ENCODE data around the gene PARP14.

Gene PARP14

DNA sequence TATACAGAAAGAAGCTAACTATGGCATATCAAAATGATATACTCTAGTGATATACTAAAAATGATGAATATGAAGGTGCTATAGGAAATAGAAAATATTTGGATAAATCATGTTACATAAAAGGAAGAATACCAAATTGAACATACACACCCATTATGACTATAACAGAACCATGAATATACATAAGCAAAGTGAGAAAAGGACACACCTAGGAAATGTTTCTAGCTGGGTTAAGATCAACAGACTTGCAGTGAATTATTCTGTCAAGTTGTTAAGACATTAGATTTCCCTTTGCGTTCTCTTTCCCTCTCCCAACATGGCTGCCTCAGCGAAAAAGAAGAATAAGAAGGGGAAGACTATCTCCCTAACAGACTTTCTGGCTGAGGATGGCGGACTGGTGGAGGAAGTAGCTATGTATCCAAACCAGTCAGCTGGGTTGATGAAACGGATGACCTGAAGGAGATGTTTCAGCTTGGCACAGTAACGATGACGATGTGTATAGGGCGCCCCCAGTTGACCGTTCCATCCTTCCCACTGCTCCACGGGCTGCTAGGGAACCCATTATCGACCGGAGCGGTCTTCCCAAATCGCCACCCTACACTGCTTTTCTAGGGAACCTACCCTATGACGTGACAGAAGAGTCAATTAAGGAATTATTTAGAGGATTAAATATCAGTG lies 20.2 kb upstream of the PARP14 start:
- no peak overlapping the region for H3K27ac ChIP-seq
- no peak for TF ChIP-seq ZFX (IDR thresholded peaks at IDR 0.05)
- TF ChIP-seq, protein P1, sequence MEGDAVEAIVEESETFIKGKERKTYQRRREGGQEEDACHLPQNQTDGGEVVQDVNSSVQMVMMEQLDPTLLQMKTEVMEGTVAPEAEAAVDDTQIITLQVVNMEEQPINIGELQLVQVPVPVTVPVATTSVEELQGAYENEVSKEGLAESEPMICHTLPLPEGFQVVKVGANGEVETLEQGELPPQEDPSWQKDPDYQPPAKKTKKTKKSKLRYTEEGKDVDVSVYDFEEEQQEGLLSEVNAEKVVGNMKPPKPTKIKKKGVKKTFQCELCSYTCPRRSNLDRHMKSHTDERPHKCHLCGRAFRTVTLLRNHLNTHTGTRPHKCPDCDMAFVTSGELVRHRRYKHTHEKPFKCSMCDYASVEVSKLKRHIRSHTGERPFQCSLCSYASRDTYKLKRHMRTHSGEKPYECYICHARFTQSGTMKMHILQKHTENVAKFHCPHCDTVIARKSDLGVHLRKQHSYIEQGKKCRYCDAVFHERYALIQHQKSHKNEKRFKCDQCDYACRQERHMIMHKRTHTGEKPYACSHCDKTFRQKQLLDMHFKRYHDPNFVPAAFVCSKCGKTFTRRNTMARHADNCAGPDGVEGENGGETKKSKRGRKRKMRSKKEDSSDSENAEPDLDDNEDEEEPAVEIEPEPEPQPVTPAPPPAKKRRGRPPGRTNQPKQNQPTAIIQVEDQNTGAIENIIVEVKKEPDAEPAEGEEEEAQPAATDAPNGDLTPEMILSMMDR (conservative IDR thresholded peaks at IDR 0.05) = no peak; the same call in 1 of the 2 replicates

DNA sequence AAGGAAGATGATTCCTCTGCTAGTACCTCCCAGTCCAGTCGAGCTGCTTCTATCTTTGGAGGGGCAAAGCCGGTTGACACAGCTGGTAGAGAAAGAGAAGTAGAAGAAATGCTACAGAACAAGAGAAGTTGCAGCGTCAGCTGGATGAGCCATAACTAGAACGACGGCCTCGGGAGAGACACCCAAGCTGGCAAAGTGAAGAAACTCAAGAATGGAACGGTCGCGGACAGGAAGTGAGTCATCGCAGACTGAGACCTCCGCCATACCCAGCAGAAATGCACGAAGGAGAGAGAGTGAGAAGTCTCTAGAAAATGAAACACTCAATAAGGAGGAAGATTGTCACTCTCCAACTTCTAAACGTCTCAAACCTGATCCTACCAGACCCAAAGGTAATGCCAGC lies 19.0 kb upstream of the PARP14 start:
- no peak overlapping the region for H3K27ac ChIP-seq
- TF ChIP-seq ZFX (IDR thresholded peaks at IDR 0.05) = no peak
- TF ChIP-seq, protein P1 (conservative IDR thresholded peaks at IDR 0.05) = no peak

DNA sequence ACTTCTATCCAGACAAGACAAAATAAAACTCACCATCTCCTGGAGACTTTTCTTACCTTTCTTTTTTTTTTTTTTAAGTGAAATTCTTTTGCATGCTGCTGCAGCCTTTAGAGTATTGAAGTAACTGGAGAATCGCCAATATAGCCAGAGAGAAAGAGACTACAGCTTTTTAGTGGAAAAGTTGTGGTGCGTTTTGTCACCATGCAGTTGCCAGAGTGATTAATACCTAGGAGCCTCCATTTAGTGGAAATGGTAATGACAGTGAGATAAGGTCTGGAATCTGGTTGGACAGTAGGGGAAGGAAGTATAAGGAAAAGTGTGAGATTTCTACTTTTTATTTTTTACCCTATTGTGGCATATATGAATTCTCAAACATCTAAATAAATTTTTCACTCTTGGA lies 18.1 kb upstream of the PARP14 start:
- no peak for TF ChIP-seq ZFX (IDR thresholded peaks at IDR 0.05)
- TF ChIP-seq, protein P1 (conservative IDR thresholded peaks at IDR 0.05) = no peak
- no peak overlapping the region for H3K27ac ChIP-seq

DNA sequence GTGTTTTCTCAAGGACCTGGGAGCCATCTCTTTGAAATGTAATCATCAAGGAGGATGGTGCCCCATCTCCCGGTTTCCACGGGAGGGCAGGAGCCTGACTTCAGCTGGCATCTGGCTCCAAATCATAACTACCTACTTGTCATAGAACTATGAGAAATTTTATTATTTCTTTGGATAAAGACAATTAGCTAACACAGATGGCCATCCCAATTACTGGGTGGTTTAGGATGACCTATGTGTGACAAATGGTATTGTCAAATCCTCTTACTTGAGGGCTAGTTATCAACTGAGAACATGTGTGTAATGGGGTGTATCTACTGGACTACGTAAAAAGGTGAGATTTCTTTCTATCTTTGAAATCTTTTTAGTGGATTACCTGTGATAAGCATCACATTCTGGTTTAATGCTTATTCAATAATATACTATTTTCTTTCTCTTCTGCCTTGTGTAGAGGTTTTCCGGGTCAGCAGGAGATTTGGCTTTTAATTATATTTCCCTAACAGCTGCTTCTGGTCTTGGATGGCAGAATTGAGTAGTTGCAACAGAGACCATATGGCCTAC lies 15.3 kb upstream of the PARP14 start:
- no peak overlapping the region for H3K27ac ChIP-seq
- TF ChIP-seq, protein P1 (conservative IDR thresholded peaks at IDR 0.05) = no peak
- no peak for TF ChIP-seq ZFX (IDR thresholded peaks at IDR 0.05)

DNA sequence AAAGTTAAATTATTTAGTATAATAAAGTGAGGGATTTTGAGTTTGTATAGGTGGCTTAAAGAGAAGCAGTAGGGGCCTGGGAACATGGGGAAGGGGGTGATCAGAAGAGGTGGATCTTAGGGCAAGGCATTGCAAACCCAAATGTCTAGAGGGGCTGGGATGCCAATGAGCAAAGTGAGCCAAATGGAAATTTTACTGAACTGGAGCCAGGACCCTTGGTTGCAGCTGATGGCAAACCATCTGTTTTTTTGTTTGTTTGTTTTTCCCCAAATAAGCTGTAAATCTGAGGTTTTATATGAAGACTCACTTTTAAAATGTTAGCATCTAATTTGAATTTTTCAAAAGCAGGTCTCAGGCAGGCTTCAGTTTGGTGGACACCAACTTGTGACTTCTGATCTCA lies 14.8 kb upstream of the PARP14 start:
- H3K27ac ChIP-seq = no peak overlapping the region
- TF ChIP-seq, protein P1 (conservative IDR thresholded peaks at IDR 0.05) = no peak
- no peak for TF ChIP-seq ZFX (IDR thresholded peaks at IDR 0.05)

DNA sequence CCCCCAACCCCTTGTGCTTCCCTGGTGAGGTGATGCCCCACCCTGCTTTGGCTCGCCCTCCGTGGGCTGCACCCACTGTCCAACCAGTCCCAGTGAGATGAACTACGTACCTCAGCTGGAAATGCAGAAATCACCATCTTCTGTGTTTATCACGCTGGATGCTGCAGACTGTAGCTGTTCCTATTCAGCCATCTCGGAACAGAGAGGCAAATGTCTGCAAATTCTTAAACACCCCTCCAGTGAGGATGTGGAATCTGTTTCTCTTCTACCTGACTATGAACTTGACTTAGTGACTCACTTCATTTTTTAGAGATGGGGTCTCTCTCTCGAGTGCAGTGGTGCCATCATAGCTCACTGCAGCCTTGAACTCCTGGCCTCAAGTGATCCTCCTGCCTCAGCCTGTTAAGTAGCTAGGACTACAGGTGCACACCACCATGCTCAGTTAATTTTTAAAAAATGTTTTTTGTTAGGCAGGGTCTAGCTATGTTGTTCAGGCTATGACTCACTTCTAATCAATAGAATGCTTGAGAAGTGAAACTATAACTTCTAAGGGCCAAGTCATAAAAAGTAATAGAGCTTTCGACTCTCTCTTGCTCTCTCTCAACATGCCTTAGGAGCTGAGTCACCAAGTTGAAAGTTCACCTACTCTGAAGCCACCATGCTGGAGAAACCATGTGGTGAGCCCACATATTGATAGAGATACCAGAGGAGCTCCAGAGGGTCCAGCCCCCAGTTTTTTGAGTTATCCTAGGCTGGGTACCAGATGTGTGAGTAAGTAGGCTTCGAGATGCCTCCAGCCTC lies 11.5 kb upstream of the PARP14 start:
- TF ChIP-seq ZFX (IDR thresholded peaks at IDR 0.05) = no peak
- TF ChIP-seq, protein P1 (conservative IDR thresholded peaks at IDR 0.05) = no peak
- H3K27ac ChIP-seq = no peak overlapping the region

DNA sequence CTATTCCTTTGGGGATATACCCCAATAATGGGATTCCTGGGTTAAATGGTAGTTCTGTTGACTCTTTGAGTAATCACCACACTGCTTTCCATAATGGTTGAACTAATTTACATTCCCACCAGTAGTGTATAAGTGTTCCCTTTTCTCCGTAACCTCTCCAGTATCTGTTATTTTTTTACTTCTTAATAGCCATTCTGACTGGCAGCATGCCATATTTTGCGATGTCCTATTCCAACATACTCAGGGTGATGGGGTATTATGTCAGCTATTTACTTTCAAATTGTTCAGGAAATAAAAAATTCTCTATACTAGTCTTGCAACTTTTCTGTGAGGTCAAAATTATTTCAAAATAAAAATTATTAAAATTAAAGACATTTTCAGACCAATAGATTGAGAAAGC lies 9.1 kb upstream of the PARP14 start:
- no peak overlapping the region for H3K27ac ChIP-seq
- no peak for TF ChIP-seq ZFX (IDR thresholded peaks at IDR 0.05)
- TF ChIP-seq, protein P1 (conservative IDR thresholded peaks at IDR 0.05) = no peak

Measured in C4-2B (cell line).